ENCODE data around the gene CNIH1. TPM values are rescaled to one million over a fixed set of nuclear protein-coding genes. Genes with fewer than 3 reads are reported as not detected.
"Not testable (repeated sequence)": the region's sequence is repeated elsewhere in the genome, so short reads cannot be mapped to it uniquely, and the experiment has no call there.

Gene CNIH1
- total RNA-seq, 1 donor from 2014 or later = 130 TPM

GRCh38 chr14:54455363-54455762, 14.2 kb upstream of the CNIH1 start:
- no peak overlapping the region for H3K27ac Mint-ChIP-seq (ENCODE audit: unreplicated experiment)
- H3K27me3 Mint-ChIP-seq (ENCODE audit: unreplicated experiment) = no peaks in the 10 kb centered on the region
- TF ChIP-seq CTCF (IDR thresholded peaks at IDR 0.05) = no peak
- no peak overlapping the region for H3K4me3 Mint-ChIP-seq (ENCODE audit: unreplicated experiment)
- H3K9me3 Mint-ChIP-seq (ENCODE audit: unreplicated experiment) = peaks cover 3% of the 10 kb centered on the region
- H3K36me3 Mint-ChIP-seq (ENCODE audit: unreplicated experiment) = no peaks in the 10 kb centered on the region
- no peak for DNase-seq (ENCODE audit: extremely low spot score, unreplicated experiment)
- H3K4me1 Mint-ChIP-seq (ENCODE audit: unreplicated experiment) = peaks cover 5% of the 10 kb centered on the region

GRCh38 chr14:54453990-54454389, 12.8 kb upstream of the CNIH1 start:
- DNase-seq (ENCODE audit: extremely low spot score, unreplicated experiment); H3K36me3 Mint-ChIP-seq (ENCODE audit: unreplicated experiment); H3K4me3 Mint-ChIP-seq (ENCODE audit: unreplicated experiment); H3K27ac Mint-ChIP-seq (ENCODE audit: unreplicated experiment); H3K9me3 Mint-ChIP-seq (ENCODE audit: unreplicated experiment); H3K27me3 Mint-ChIP-seq (ENCODE audit: unreplicated experiment); H3K4me1 Mint-ChIP-seq (ENCODE audit: unreplicated experiment): not testable (repeated sequence)

GRCh38 chr14:54453252-54453651, 12.1 kb upstream of the CNIH1 start:
- Mint-ChIP-seq H3K27me3 (ENCODE audit: unreplicated experiment) (peaks cover 7% of the 10 kb centered on the region), H3K9me3 (ENCODE audit: unreplicated experiment) (no peaks in the 10 kb centered on the region), H3K4me1 (ENCODE audit: unreplicated experiment) (peaks cover 5% of the 10 kb centered on the region), H3K36me3 (ENCODE audit: unreplicated experiment) (no peaks in the 10 kb centered on the region), H3K27ac (ENCODE audit: unreplicated experiment) (no peak overlapping the region), H3K4me3 (ENCODE audit: unreplicated experiment) (no peak overlapping the region)
- TF ChIP-seq CTCF (IDR thresholded peaks at IDR 0.05) = no peak
- DNase-seq (ENCODE audit: extremely low spot score, unreplicated experiment) = no peak

- H3K4me1 Mint-ChIP-seq (ENCODE audit: unreplicated experiment) = peaks cover 5% of the 10 kb centered on the region
- no peak overlapping the region for H3K27ac Mint-ChIP-seq (ENCODE audit: unreplicated experiment)
Measured at GRCh38 chr14:54451961-54452360, 10.8 kb upstream of the CNIH1 start.

GRCh38 chr14:54451121-54451601, 10.0 kb upstream of the CNIH1 start:
- no peak for TF ChIP-seq CTCF (IDR thresholded peaks at IDR 0.05)
- Mint-ChIP-seq H3K27ac (ENCODE audit: unreplicated experiment) (no peak overlapping the region), H3K9me3 (ENCODE audit: unreplicated experiment) (no peaks in the 10 kb centered on the region), H3K36me3 (ENCODE audit: unreplicated experiment) (no peaks in the 10 kb centered on the region), H3K4me1 (ENCODE audit: unreplicated experiment) (peaks cover 6% of the 10 kb centered on the region), H3K27me3 (ENCODE audit: unreplicated experiment) (peaks cover 7% of the 10 kb centered on the region), H3K4me3 (ENCODE audit: unreplicated experiment) (no peak overlapping the region)
- no peak for DNase-seq (ENCODE audit: extremely low spot score, unreplicated experiment)

More at GRCh38 chr14:54451961-54452360, 10.8 kb upstream of the CNIH1 start:
- peaks cover 7% of the 10 kb centered on the region for H3K27me3 Mint-ChIP-seq (ENCODE audit: unreplicated experiment)
- no peak for TF ChIP-seq CTCF (IDR thresholded peaks at IDR 0.05)
- H3K36me3 Mint-ChIP-seq (ENCODE audit: unreplicated experiment) = no peaks in the 10 kb centered on the region
- DNase-seq (ENCODE audit: extremely low spot score, unreplicated experiment) = no peak
- no peak overlapping the region for H3K4me3 Mint-ChIP-seq (ENCODE audit: unreplicated experiment)
- no peaks in the 10 kb centered on the region for H3K9me3 Mint-ChIP-seq (ENCODE audit: unreplicated experiment)

GRCh38 chr14:54450535-54450934, 9.4 kb upstream of the CNIH1 start:
- DNase-seq (ENCODE audit: extremely low spot score, unreplicated experiment) = no peak
- Mint-ChIP-seq H3K36me3 (ENCODE audit: unreplicated experiment) (no peaks in the 10 kb centered on the region), H3K4me3 (ENCODE audit: unreplicated experiment) (no peak overlapping the region), H3K4me1 (ENCODE audit: unreplicated experiment) (peaks cover 8% of the 10 kb centered on the region), H3K27ac (ENCODE audit: unreplicated experiment) (no peak overlapping the region), H3K9me3 (ENCODE audit: unreplicated experiment) (no peaks in the 10 kb centered on the region), H3K27me3 (ENCODE audit: unreplicated experiment) (peaks cover 7% of the 10 kb centered on the region)
- no peak for TF ChIP-seq CTCF (IDR thresholded peaks at IDR 0.05)

All from osteocyte (in vitro differentiated cells).